ENCODE results near the gene ALDH1L1.

Gene ALDH1L1

GRCh38 chr3:126152458-126152857, 27.9 kb downstream of the ALDH1L1 start:
- H3K9me3 Mint-ChIP-seq = no peaks in the 10 kb centered on the region
- no peak overlapping the region for H3K27ac Mint-ChIP-seq
- no peaks in the 10 kb centered on the region for H3K4me1 Mint-ChIP-seq
- no peak overlapping the region for H3K4me3 Mint-ChIP-seq
- H3K36me3 Mint-ChIP-seq = peaks cover 1% of the 10 kb centered on the region
- H3K27me3 Mint-ChIP-seq = no peaks in the 10 kb centered on the region

- Mint-ChIP-seq H3K27ac (no peak overlapping the region), H3K27me3 (no peaks in the 10 kb centered on the region), H3K4me3 (no peak overlapping the region), H3K4me1 (no peaks in the 10 kb centered on the region), H3K9me3 (no peaks in the 10 kb centered on the region), H3K36me3 (peaks cover 1% of the 10 kb centered on the region)
Measured at GRCh38 chr3:126151562-126152302, 28.7 kb downstream of the ALDH1L1 start.

GRCh38 chr3:126149960-126150515, 30.3 kb downstream of the ALDH1L1 start:
- no peaks in the 10 kb centered on the region for H3K4me1 Mint-ChIP-seq
- no peaks in the 10 kb centered on the region for H3K27me3 Mint-ChIP-seq
- no peak overlapping the region for H3K4me3 Mint-ChIP-seq
- H3K36me3 Mint-ChIP-seq = peaks cover 1% of the 10 kb centered on the region
- no peaks in the 10 kb centered on the region for H3K9me3 Mint-ChIP-seq
- H3K27ac Mint-ChIP-seq = no peak overlapping the region

GRCh38 chr3:126149256-126149902, 31.0 kb downstream of the ALDH1L1 start:
- peaks cover 1% of the 10 kb centered on the region for H3K36me3 Mint-ChIP-seq
- no peaks in the 10 kb centered on the region for H3K4me1 Mint-ChIP-seq
- H3K4me3 Mint-ChIP-seq = no peak overlapping the region
- H3K9me3 Mint-ChIP-seq = no peaks in the 10 kb centered on the region
- no peak overlapping the region for H3K27ac Mint-ChIP-seq
- H3K27me3 Mint-ChIP-seq = no peaks in the 10 kb centered on the region

- peaks cover 1% of the 10 kb centered on the region for H3K36me3 Mint-ChIP-seq
- H3K27ac Mint-ChIP-seq = no peak overlapping the region
- no peaks in the 10 kb centered on the region for H3K9me3 Mint-ChIP-seq
- H3K4me3 Mint-ChIP-seq = no peak overlapping the region
- H3K27me3 Mint-ChIP-seq = peaks cover 2% of the 10 kb centered on the region
- no peaks in the 10 kb centered on the region for H3K4me1 Mint-ChIP-seq
Measured at GRCh38 chr3:126147932-126148683, 32.3 kb downstream of the ALDH1L1 start.

GRCh38 chr3:126147147-126147931, 33.0 kb downstream of the ALDH1L1 start:
- Mint-ChIP-seq H3K27ac (no peak overlapping the region), H3K27me3 (peaks cover 2% of the 10 kb centered on the region), H3K4me1 (no peaks in the 10 kb centered on the region), H3K36me3 (peaks cover 1% of the 10 kb centered on the region), H3K9me3 (no peaks in the 10 kb centered on the region), H3K4me3 (no peak overlapping the region)

GRCh38 chr3:126146525-126147146, 33.8 kb downstream of the ALDH1L1 start:
- Mint-ChIP-seq H3K27ac (no peak overlapping the region), H3K4me1 (no peaks in the 10 kb centered on the region), H3K4me3 (no peak overlapping the region), H3K27me3 (peaks cover 2% of the 10 kb centered on the region), H3K9me3 (no peaks in the 10 kb centered on the region), H3K36me3 (peaks cover 1% of the 10 kb centered on the region)

GRCh38 chr3:126146034-126146433, 34.4 kb downstream of the ALDH1L1 start:
- Mint-ChIP-seq H3K9me3 (no peaks in the 10 kb centered on the region), H3K27ac (no peak overlapping the region), H3K4me3 (no peak overlapping the region), H3K27me3 (peaks cover 2% of the 10 kb centered on the region), H3K36me3 (peaks cover 1% of the 10 kb centered on the region), H3K4me1 (no peaks in the 10 kb centered on the region)

GRCh38 chr3:126142652-126143051, 37.7 kb downstream of the ALDH1L1 start:
- no peaks in the 10 kb centered on the region for H3K4me1 Mint-ChIP-seq
- H3K9me3 Mint-ChIP-seq = no peaks in the 10 kb centered on the region
- peaks cover 12% of the 10 kb centered on the region for H3K27me3 Mint-ChIP-seq
- H3K27ac Mint-ChIP-seq = no peak overlapping the region
- H3K4me3 Mint-ChIP-seq = no peak overlapping the region
- no peaks in the 10 kb centered on the region for H3K36me3 Mint-ChIP-seq

- Mint-ChIP-seq H3K27me3 (peaks cover 16% of the 10 kb centered on the region), H3K9me3 (no peaks in the 10 kb centered on the region), H3K36me3 (no peaks in the 10 kb centered on the region), H3K4me1 (no peaks in the 10 kb centered on the region), H3K4me3 (no peak overlapping the region), H3K27ac (no peak overlapping the region)
Measured at GRCh38 chr3:126137490-126138130, 42.8 kb downstream of the ALDH1L1 start.

- Mint-ChIP-seq H3K27me3 (peaks cover 16% of the 10 kb centered on the region), H3K4me1 (no peaks in the 10 kb centered on the region), H3K36me3 (no peaks in the 10 kb centered on the region), H3K27ac (no peak overlapping the region), H3K9me3 (no peaks in the 10 kb centered on the region), H3K4me3 (no peak overlapping the region)
Measured at GRCh38 chr3:126136428-126137220, 43.8 kb downstream of the ALDH1L1 start.

- Mint-ChIP-seq H3K9me3 (no peaks in the 10 kb centered on the region), H3K36me3 (no peaks in the 10 kb centered on the region), H3K4me1 (no peaks in the 10 kb centered on the region), H3K27me3 (peaks cover 16% of the 10 kb centered on the region), H3K27ac (no peak overlapping the region), H3K4me3 (no peak overlapping the region)
Measured at GRCh38 chr3:126135406-126136076, 44.8 kb downstream of the ALDH1L1 start.

GRCh38 chr3:126135071-126135405, 45.3 kb downstream of the ALDH1L1 start:
- Mint-ChIP-seq H3K4me3 (no peak overlapping the region), H3K27ac (no peak overlapping the region), H3K9me3 (no peaks in the 10 kb centered on the region), H3K4me1 (no peaks in the 10 kb centered on the region), H3K27me3 (peaks cover 16% of the 10 kb centered on the region), H3K36me3 (no peaks in the 10 kb centered on the region)
